Keratinocyte (primary cell): ENCODE results near the gene MAP1LC3A. TPM values are rescaled to one million over a fixed set of nuclear protein-coding genes. Genes with fewer than 3 reads are reported as not detected.

Experiments used
- DNase-seq: peaks from one replicate; pipeline ENCODE4 v3.0.0-alpha.2; 2011; ENCODE audit warnings: low read depth, missing footprints, low spot score
- FAIRE-seq: peaks from 2 replicates; lab custom pipeline; 2011; peaks lifted over from hg19 to GRCh38; lab: Jason Lieb, UNC
- H2AFZ ChIP-seq: 2 replicates; pipeline ENCODE4 v1.6.0; 2012; ENCODE audit warnings: low read length, control low read depth, inconsistent platforms; ENCODE audit not compliant: control insufficient read depth
- H3K27ac ChIP-seq: 2 replicates; pipeline ENCODE4 v1.5.1; 2011; ENCODE audit warnings: low read length; ENCODE audit not compliant: control insufficient read depth, insufficient read depth
- H3K27me3 ChIP-seq: 3 replicates; pipeline ENCODE4 v1.6.0; 2011; ENCODE audit warnings: low read length; ENCODE audit not compliant: control insufficient read depth, insufficient read depth; ENCODE audit errors: extremely low read depth
- H3K36me3 ChIP-seq, 2 experiments: 2 replicates in 1 of 2; 3 replicates in 1 of 2; pipeline ENCODE4 v1.5.1; 2011; ENCODE audit warnings: low read length in 2 of 2, mild to moderate bottlenecking in 1 of 2; ENCODE audit not compliant: control insufficient read depth in 2 of 2, insufficient read depth in 2 of 2; ENCODE audit errors: extremely low read depth in 1 of 2
- H3K4me1 ChIP-seq: 3 replicates; pipeline ENCODE4 v1.5.1; 2011; ENCODE audit warnings: low read length; ENCODE audit not compliant: control insufficient read depth, insufficient read depth; ENCODE audit errors: extremely low read depth
- H3K4me2 ChIP-seq: 3 replicates; pipeline ENCODE4 v1.6.0; 2011; ENCODE audit warnings: low read depth, low read length; ENCODE audit not compliant: control insufficient read depth, insufficient read depth; ENCODE audit errors: extremely low read depth
- H3K4me3 ChIP-seq, 3 experiments: fragments of 200-600 bp in 1 of 3; sonication (generic) in 1 of 3; 2 replicates in 2 of 3; 3 replicates in 1 of 3; pipeline ENCODE4 v1.5.1; 2011 to 2016; ENCODE audit warnings: low read length in 3 of 3, mild to moderate bottlenecking in 3 of 3, control low read depth in 2 of 3, inconsistent platforms in 1 of 3, low read depth in 1 of 3, mixed read lengths in 1 of 3, mixed run types in 1 of 3, moderate library complexity in 1 of 3; ENCODE audit not compliant: control insufficient read depth in 2 of 3, insufficient read depth in 2 of 3; ENCODE audit errors: extremely low read depth in 1 of 3
- H3K79me2 ChIP-seq: 2 replicates; pipeline ENCODE4 v1.6.0; 2012; ENCODE audit warnings: low read length; ENCODE audit not compliant: control insufficient read depth, insufficient read depth
- H3K9ac ChIP-seq: 3 replicates; pipeline ENCODE4 v1.6.0; 2011; ENCODE audit warnings: low read length; ENCODE audit not compliant: control insufficient read depth, insufficient read depth; ENCODE audit errors: extremely low read depth
- H3K9me1 ChIP-seq: 3 replicates; pipeline ENCODE4 v1.6.0; 2011; ENCODE audit warnings: low read length; ENCODE audit not compliant: control insufficient read depth, insufficient read depth; ENCODE audit errors: extremely low read depth
- H3K9me3 ChIP-seq: 2 replicates; pipeline ENCODE4 v1.5.1; 2012; ENCODE audit warnings: low read depth, low read length; ENCODE audit not compliant: control insufficient read depth
- H4K20me1 ChIP-seq: 3 replicates; pipeline ENCODE4 v1.6.0; 2011; ENCODE audit warnings: low read length; ENCODE audit not compliant: control insufficient read depth, insufficient read depth; ENCODE audit errors: extremely low read depth
- EZH2 ChIP-seq: IDR thresholded peaks from one replicate; pipeline ENCODE4 v1.6.1; 2012; ENCODE audit warnings: inconsistent platforms, mild to moderate bottlenecking, low read length, moderate library complexity
- dilution Hi-C: fragments of 300-500 bp; cut with MboI; formaldehyde crosslinking; loops from one replicate; pipeline ENCODE4 v1.7.0; 2020; ENCODE audit warnings: low sequenced_read_pairs; ENCODE audit not compliant: extremely low pct_ligation_motif_present
- polyA plus RNA-seq, 5 experiments: library from polyadenylated mRNA; depleted of rRNA in 3 of 5; stranded (reverse) in 3 of 5; stranded (forward) in 1 of 5; unstranded in 1 of 5; fragments of >200 nt; gene quantifications; 1 replicate in 1 of 5; 2 replicates in 3 of 5; 3 replicates in 1 of 5; pipeline versions ENCODE4 v1.2.1 to v1.2.3, GENCODE V29; 2011 to 2012; ENCODE audit warnings: missing spikeins in 2 of 5, low read depth in 1 of 5, low replicate concordance in 1 of 5
- TF ChIP-seq, protein P1 (sequence below), 3 experiments: IDR thresholded peaks in 1 of 3; conservative IDR thresholded peaks in 1 of 3; optimal IDR thresholded peaks in 1 of 3; 2 replicates in 2 of 3; 3 replicates in 1 of 3; pipeline versions ENCODE3 to v1.5.1; 2011; ENCODE audit warnings: low read length in 3 of 3, mild to moderate bottlenecking in 3 of 3, moderate library complexity in 2 of 3, control low read depth in 1 of 3, inconsistent platforms in 1 of 3; ENCODE audit not compliant: insufficient read depth in 2 of 3; ENCODE audit errors: extremely low read depth in 1 of 3

MAP1LC3A gene
- polyA plus RNA-seq, 1 donor (not counting 4 experiments of a cell fraction or from before 2014, with no cell fraction given): 1.7 TPM

DNA sequence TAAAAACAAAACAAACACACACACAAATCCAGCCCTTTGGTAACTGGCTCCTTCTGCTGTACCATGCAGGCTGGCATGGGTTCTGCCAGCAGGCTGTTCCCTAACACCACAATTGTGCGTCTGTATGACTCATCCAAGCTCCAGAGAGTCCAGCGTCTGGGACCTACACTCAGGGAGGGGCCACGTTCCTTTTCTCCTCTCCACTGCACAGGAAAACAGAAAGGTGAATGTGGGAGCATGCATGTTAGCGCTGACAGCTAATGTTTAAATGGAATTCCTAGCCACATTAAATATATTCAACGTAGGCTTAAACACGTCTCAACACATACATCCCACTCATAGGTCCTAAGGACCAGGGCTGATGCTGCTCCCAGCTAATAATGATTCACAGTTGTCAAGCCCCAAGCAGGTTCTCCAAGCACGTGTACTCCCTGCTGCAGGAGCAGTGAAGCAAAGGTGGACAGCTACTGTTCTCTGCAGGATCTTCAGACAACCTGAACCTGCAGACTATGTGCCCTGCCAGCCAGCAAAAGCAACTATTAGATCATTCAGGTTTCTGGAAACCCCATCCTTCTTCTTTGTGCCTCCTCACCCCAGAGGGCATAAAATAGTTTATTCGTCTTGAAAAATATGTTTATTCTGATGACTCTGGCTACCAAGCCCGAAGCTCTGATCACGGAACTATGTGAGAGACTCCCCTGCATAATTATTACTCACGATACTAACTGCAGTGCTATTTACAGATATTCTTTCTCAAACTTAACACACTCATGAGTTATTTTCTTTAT is 20.9 kb downstream of the MAP1LC3A start:
- DNase-seq: peak; percentile 88
- dilution Hi-C loops: no loop called here
- peak overlapping the region; percentile 17 for H3K9ac ChIP-seq

DNA sequence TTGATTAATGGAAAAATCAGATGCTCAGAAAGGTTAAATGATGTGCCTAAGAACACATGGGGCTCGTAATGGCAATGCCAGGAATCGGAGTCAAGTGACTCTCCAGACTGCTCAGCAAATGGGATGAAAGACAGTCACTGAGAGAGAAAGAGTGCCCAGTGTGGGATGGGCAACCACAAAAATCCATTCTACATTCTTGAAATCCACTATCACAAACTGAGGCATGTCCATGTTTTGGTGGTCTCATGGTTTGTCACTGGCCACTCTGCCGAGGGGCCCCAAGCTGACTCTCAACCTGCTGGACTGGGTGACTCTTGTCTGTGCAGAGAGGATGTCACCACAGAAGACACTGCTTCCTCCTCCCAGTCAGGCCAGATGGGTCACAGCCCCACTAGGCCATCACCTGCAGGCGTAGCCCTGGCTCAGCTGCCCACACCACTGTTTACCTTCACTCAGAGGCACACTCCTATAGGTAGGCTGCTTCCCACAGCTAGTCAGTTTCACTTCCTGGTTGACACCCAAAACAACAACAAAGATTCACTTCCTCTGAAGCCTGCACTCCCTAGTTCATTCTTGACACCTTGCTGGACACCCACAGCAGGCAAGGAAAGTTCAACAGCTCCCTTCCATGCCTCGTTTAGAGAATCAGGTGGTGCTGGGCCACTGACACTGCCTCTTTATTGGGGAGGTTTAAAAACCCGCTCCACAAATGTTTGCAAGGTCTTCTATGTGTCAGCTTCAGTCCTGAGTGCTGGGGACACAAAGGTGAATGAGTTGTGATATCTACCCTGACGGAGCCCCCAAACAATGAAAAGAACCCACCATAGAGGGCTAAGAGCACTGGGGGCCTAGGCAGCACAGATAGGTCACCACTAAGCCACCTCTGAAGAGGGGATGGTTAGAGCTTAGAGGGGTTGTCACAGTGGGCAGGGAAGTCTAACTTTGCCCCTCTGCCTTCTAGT is 21.7 kb downstream of the MAP1LC3A start:
- no peak overlapping the region for H3K27ac ChIP-seq
- H3K4me3 ChIP-seq: no peak overlapping the region
- DNase-seq (no peak), FAIRE-seq (peak; percentile 41)
- no peak overlapping the region for H3K9ac ChIP-seq
- no peak for TF ChIP-seq EZH2
- TF ChIP-seq, protein P1, sequence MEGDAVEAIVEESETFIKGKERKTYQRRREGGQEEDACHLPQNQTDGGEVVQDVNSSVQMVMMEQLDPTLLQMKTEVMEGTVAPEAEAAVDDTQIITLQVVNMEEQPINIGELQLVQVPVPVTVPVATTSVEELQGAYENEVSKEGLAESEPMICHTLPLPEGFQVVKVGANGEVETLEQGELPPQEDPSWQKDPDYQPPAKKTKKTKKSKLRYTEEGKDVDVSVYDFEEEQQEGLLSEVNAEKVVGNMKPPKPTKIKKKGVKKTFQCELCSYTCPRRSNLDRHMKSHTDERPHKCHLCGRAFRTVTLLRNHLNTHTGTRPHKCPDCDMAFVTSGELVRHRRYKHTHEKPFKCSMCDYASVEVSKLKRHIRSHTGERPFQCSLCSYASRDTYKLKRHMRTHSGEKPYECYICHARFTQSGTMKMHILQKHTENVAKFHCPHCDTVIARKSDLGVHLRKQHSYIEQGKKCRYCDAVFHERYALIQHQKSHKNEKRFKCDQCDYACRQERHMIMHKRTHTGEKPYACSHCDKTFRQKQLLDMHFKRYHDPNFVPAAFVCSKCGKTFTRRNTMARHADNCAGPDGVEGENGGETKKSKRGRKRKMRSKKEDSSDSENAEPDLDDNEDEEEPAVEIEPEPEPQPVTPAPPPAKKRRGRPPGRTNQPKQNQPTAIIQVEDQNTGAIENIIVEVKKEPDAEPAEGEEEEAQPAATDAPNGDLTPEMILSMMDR (optimal IDR thresholded peaks at IDR 0.05 in 1 of 3, IDR thresholded peaks at IDR 0.05 in 1 of 3, conservative IDR thresholded peaks at IDR 0.05 in 1 of 3; ENCODE audit: extremely low read depth in 1 of 3, insufficient read depth in 2 of 3, low read length in 3 of 3): no peak
- no peaks in the 10 kb centered on the region for H4K20me1 ChIP-seq
- H3K27me3 ChIP-seq: no peaks in the 10 kb centered on the region
- H3K9me1 ChIP-seq: peaks cover 2% of the 10 kb centered on the region
- dilution Hi-C loops: no loop called here
- no peaks in the 10 kb centered on the region for H3K79me2 ChIP-seq
- peak overlapping the region; percentile 45 for H3K4me2 ChIP-seq
- H3K4me1 ChIP-seq: peaks cover 25% of the 10 kb centered on the region
- no peak overlapping the region for H2AFZ ChIP-seq
- H3K36me3 ChIP-seq: peaks cover 0 to 2% of the 10 kb centered on the region in 2 experiments
- no peaks in the 10 kb centered on the region for H3K9me3 ChIP-seq

More for the DNA sequence above, 20.9 kb downstream of the MAP1LC3A start:
- H3K4me3 ChIP-seq: no peak overlapping the region
- peak overlapping the region; percentile 5 for H3K27ac ChIP-seq
- peak; percentile 99 for FAIRE-seq
- H3K4me1 ChIP-seq: peaks cover 25% of the 10 kb centered on the region
- peaks cover 2% of the 10 kb centered on the region for H3K9me1 ChIP-seq
- peaks cover 4 to 5% of the 10 kb centered on the region in 2 experiments for H3K36me3 ChIP-seq
- H2AFZ ChIP-seq: no peak overlapping the region
- TF ChIP-seq, protein P1 (optimal IDR thresholded peaks at IDR 0.05 in 1 of 3, IDR thresholded peaks at IDR 0.05 in 1 of 3, conservative IDR thresholded peaks at IDR 0.05 in 1 of 3; ENCODE audit: extremely low read depth in 1 of 3, insufficient read depth in 2 of 3, low read length in 3 of 3): peak; percentile 76 to 96 (median 96)
- TF ChIP-seq EZH2: no peak
- H4K20me1 ChIP-seq: no peaks in the 10 kb centered on the region
- H3K4me2 ChIP-seq: peak overlapping the region; percentile 47
- H3K79me2 ChIP-seq: no peaks in the 10 kb centered on the region
- no peaks in the 10 kb centered on the region for H3K9me3 ChIP-seq
- no peaks in the 10 kb centered on the region for H3K27me3 ChIP-seq
